DOHH2 (cell line): Measurements from ENCODE around the gene USH2A.

ENCODE experiments used
- EZH2phosphoT487 ChIP-seq: fragments of 200-600 bp; sonication (generic); IDR thresholded peaks from 2 replicates; pipeline ENCODE4 v1.6.1; 2017; ENCODE audit warnings: borderline replicate concordance, mild to moderate bottlenecking, antibody characterized with exemption, low read length, moderate library complexity, mixed read lengths
- TF ChIP-seq, protein P1 (sequence below): fragments of 200-600 bp; sonication (generic); IDR thresholded peaks from one replicate; pipeline ENCODE4 v1.5.1; 2014; ENCODE audit warnings: antibody characterized with exemption, mild to moderate bottlenecking, low read depth, low read length; ENCODE audit not compliant: poor library complexity, severe bottlenecking

DNA sequence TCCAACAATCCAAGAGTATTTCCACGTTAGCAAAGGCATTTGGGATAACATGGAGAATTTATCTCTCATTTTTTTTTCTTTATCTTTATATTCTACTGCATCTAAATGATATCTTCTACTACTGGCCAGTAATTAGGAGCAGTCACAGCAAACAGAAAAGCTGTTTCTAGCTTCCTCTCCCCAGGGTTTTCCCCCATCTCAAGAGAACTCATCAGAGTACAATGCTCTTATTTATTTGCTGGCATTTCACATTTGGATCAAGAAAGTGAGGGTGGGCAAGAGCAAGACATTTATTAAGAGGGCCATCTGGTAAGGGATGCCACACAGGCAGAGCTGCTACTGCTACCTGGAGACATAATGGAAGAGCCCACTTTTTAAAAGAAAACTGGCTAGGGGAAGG, 368.2 kb downstream of the USH2A start:
- TF ChIP-seq, protein P1, sequence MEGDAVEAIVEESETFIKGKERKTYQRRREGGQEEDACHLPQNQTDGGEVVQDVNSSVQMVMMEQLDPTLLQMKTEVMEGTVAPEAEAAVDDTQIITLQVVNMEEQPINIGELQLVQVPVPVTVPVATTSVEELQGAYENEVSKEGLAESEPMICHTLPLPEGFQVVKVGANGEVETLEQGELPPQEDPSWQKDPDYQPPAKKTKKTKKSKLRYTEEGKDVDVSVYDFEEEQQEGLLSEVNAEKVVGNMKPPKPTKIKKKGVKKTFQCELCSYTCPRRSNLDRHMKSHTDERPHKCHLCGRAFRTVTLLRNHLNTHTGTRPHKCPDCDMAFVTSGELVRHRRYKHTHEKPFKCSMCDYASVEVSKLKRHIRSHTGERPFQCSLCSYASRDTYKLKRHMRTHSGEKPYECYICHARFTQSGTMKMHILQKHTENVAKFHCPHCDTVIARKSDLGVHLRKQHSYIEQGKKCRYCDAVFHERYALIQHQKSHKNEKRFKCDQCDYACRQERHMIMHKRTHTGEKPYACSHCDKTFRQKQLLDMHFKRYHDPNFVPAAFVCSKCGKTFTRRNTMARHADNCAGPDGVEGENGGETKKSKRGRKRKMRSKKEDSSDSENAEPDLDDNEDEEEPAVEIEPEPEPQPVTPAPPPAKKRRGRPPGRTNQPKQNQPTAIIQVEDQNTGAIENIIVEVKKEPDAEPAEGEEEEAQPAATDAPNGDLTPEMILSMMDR: no peak
- TF ChIP-seq EZH2phosphoT487: no peak
